ENCODE measurements around the gene CCDC122.

The CCDC122 gene

DNA sequence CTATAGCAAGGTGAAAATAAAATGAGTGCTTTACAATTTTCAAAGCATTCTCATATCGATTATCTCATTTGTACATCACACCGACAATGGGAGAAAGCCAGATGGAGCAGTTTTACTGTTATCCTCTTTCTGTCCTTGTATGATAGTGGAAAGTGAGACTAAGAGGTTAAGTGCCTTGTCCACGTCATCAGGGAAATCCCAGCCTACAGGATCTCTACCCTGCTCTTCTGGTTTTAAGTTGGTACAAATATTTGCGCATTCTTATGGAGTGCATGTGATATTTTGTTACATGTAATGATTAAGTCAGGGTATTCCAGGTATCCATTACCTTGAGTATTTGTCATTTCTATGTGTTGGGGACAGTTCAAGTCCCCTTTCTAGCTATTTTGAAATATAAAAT, 80.3 kb downstream of the CCDC122 start:
- no peaks in the 10 kb centered on the region for H3K27me3 ChIP-seq (ENCODE audit: insufficient read depth, low read depth, severe bottlenecking)
- DNase-seq = no peak

GRCh38 chr13:43797869-43798268, 81.7 kb downstream of the CCDC122 start:
- no peak for DNase-seq
- H3K27me3 ChIP-seq (ENCODE audit: insufficient read depth, low read depth, severe bottlenecking) = no peaks in the 10 kb centered on the region

More for the DNA sequence above, 80.3 kb downstream of the CCDC122 start:
- Histone ChIP-seq H3K9me3 (ENCODE audit: severe bottlenecking) (no peaks in the 10 kb centered on the region), H3K27ac (no peak overlapping the region), H3K36me3 (no peaks in the 10 kb centered on the region), H3K4me3 (ENCODE audit: low read depth, low read length) (no peak overlapping the region)
- TF ChIP-seq, protein P1, sequence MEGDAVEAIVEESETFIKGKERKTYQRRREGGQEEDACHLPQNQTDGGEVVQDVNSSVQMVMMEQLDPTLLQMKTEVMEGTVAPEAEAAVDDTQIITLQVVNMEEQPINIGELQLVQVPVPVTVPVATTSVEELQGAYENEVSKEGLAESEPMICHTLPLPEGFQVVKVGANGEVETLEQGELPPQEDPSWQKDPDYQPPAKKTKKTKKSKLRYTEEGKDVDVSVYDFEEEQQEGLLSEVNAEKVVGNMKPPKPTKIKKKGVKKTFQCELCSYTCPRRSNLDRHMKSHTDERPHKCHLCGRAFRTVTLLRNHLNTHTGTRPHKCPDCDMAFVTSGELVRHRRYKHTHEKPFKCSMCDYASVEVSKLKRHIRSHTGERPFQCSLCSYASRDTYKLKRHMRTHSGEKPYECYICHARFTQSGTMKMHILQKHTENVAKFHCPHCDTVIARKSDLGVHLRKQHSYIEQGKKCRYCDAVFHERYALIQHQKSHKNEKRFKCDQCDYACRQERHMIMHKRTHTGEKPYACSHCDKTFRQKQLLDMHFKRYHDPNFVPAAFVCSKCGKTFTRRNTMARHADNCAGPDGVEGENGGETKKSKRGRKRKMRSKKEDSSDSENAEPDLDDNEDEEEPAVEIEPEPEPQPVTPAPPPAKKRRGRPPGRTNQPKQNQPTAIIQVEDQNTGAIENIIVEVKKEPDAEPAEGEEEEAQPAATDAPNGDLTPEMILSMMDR (IDR thresholded peaks at IDR 0.05; ENCODE audit: low read depth, low read length) = no peak

GRCh38 chr13:43797159-43797558, 82.4 kb downstream of the CCDC122 start:
- Histone ChIP-seq H3K27ac (no peak overlapping the region), H3K4me3 (ENCODE audit: low read depth, low read length) (no peak overlapping the region), H3K36me3 (no peaks in the 10 kb centered on the region), H3K27me3 (ENCODE audit: insufficient read depth, low read depth, severe bottlenecking) (no peaks in the 10 kb centered on the region), H3K9me3 (ENCODE audit: severe bottlenecking) (no peaks in the 10 kb centered on the region)
- TF ChIP-seq, protein P1 (IDR thresholded peaks at IDR 0.05; ENCODE audit: low read depth, low read length) = no peak
- no peak for DNase-seq

More at GRCh38 chr13:43797869-43798268, 81.7 kb downstream of the CCDC122 start:
- TF ChIP-seq, protein P1 (IDR thresholded peaks at IDR 0.05; ENCODE audit: low read depth, low read length) = no peak
- H3K9me3 ChIP-seq (ENCODE audit: severe bottlenecking) = no peaks in the 10 kb centered on the region
- H3K27ac ChIP-seq = no peak overlapping the region
- H3K36me3 ChIP-seq = no peaks in the 10 kb centered on the region
- H3K4me3 ChIP-seq (ENCODE audit: low read depth, low read length) = no peak overlapping the region

DNA sequence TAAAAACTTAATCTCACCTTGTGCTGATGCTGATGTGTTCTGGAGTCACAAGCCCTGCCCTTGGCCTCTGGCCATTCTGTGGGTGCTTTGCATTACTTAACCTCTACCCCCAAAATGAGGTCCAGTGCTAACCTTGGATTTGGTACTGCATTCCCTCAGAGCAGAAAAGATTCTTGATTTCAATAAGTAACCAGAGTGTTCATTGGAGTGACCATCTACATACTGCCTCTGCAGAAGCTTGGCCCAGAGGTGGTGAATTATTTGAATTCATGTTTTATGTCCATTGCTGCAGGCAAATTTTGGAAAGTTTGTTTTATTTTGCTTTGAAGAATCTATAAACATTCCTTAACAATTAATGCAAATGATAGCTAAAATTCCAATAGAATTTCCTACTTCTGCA, 85.1 kb downstream of the CCDC122 start:
- Histone ChIP-seq H3K27ac (no peak overlapping the region), H3K36me3 (no peaks in the 10 kb centered on the region), H3K9me3 (ENCODE audit: severe bottlenecking) (no peaks in the 10 kb centered on the region), H3K27me3 (ENCODE audit: insufficient read depth, low read depth, severe bottlenecking) (no peaks in the 10 kb centered on the region), H3K4me3 (ENCODE audit: low read depth, low read length) (no peak overlapping the region)
- no peak for DNase-seq
- TF ChIP-seq, protein P1 (IDR thresholded peaks at IDR 0.05; ENCODE audit: low read depth, low read length) = no peak

DNA sequence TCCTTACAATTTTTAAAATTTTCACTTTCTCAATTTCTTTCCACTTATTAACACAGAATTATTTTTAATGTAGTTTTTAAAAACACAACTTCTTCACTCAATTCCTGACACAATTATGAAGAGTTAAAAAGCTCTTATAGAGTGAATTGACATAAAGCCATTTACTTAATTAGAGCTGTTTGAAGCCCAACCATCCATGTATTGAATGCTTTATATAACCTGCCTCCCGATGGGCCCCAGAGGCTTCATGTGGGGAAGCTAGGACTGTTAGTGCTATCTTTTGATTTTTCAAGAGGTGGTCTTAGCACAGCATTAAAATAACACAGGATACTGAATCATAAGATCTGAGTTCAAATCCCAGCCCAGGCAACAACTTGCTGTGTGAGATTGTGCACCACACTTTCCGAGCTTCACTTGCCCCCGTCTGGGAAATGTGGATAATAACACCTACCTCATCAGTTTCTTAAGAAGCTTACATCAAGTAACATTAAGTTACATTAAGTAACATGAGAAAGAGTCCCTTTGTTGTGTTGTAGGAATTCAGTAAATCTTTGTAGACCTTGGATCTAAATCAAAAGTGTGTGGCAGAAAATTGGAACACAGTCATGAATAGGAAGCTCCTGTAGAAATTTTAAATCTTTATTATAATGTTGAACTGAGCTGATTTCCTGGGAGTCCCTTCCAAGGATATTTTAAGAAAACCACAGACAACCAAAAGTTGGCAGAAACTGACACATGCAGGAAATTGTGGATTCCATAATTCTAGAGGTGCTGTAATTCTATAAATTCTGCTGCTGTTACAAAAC, 87.3 kb downstream of the CCDC122 start:
- Histone ChIP-seq H3K4me3 (ENCODE audit: low read depth, low read length) (no peak overlapping the region), H3K27ac (no peak overlapping the region), H3K36me3 (no peaks in the 10 kb centered on the region), H3K27me3 (ENCODE audit: insufficient read depth, low read depth, severe bottlenecking) (no peaks in the 10 kb centered on the region), H3K9me3 (ENCODE audit: severe bottlenecking) (no peaks in the 10 kb centered on the region)
- TF ChIP-seq, protein P1 (IDR thresholded peaks at IDR 0.05; ENCODE audit: low read depth, low read length) = no peak
- DNase-seq = no peak
